Middle frontal gyrus (tissue), 1 donor: Measurements from ENCODE around the gene ABHD4.
"Not testable (repeated sequence)": the region's sequence is repeated elsewhere in the genome, so short reads cannot be mapped to it uniquely, and the experiment has no call there.

Experiments used
- DNase-seq: peaks from one replicate; pipeline ENCODE4 v3.0.0-alpha.2; 2015; ENCODE audit warnings: low spot score; ENCODE audit errors: extremely low spot score

Gene ABHD4

GRCh38 chr14:22598099-22598895 is at the start of gene ABHD4:
TSS of gene ABHD4 (plus strand) at chr14:22598300. CDS start at chr14:22598307, 7 bp downstream.
- DNase-seq: peak; percentile 42

GRCh38 chr14:22549324-22549962 is 48.7 kb upstream of the ABHD4 start:
- DNase-seq: no peak

GRCh38 chr14:22549981-22550673 is 48.0 kb upstream of the ABHD4 start:
- no peak for DNase-seq

GRCh38 chr14:22551605-22551997 is 46.5 kb upstream of the ABHD4 start:
- no peak for DNase-seq

- no peak for DNase-seq
Measured at GRCh38 chr14:22552001-22552826, 45.9 kb upstream of the ABHD4 start.

- no peak for DNase-seq
Measured at GRCh38 chr14:22552827-22553076, 45.3 kb upstream of the ABHD4 start.

GRCh38 chr14:22553445-22553844 is 44.7 kb upstream of the ABHD4 start:
- DNase-seq: no peak

- DNase-seq: not testable (repeated sequence)
Measured at GRCh38 chr14:22553861-22554497, 44.1 kb upstream of the ABHD4 start.

GRCh38 chr14:22554498-22555383 is 43.4 kb upstream of the ABHD4 start:
- no peak for DNase-seq

GRCh38 chr14:22555384-22556011 is 42.6 kb upstream of the ABHD4 start:
- no peak for DNase-seq

- no peak for DNase-seq
Measured at GRCh38 chr14:22556021-22556989, 41.8 kb upstream of the ABHD4 start.

- peak; percentile 21 for DNase-seq
Measured at GRCh38 chr14:22556990-22557623, 41.0 kb upstream of the ABHD4 start.

- no peak for DNase-seq
Measured at GRCh38 chr14:22557846-22558220, 40.3 kb upstream of the ABHD4 start.

- no peak for DNase-seq
Measured at GRCh38 chr14:22558221-22558913, 39.7 kb upstream of the ABHD4 start.

GRCh38 chr14:22559041-22559440 is 39.1 kb upstream of the ABHD4 start:
- DNase-seq: no peak

GRCh38 chr14:22560662-22561365 is 37.3 kb upstream of the ABHD4 start:
- DNase-seq: no peak

GRCh38 chr14:22561366-22561660 is 36.8 kb upstream of the ABHD4 start:
- DNase-seq: no peak
